Transverse colon (tissue), 4 donors: Measurements from ENCODE around the gene ARFGAP1.

Source experiments
- EP300 ChIP-seq: sonication (generic); formaldehyde crosslinking; IDR thresholded peaks from one replicate; pipeline ENCODE4 v1.6.1; 2017; ENCODE audit warnings: antibody characterized with exemption, low read depth
- POLR2A ChIP-seq: fragments of 450-650 bp; IDR thresholded peaks from one replicate; pipeline ENCODE4 v1.6.1; 2016; ENCODE audit warnings: antibody characterized with exemption, mild to moderate bottlenecking, moderate library complexity
- POLR2AphosphoS5 ChIP-seq, 3 donors: sonication (generic); formaldehyde crosslinking; IDR thresholded peaks; one replicate each; pipeline ENCODE4 v1.6.1; 2016; ENCODE audit warnings: antibody characterized with exemption in 3 of 3
- TF ChIP-seq, protein P1 (sequence below), 5 experiments: fragments of 200-600 bp in 3 of 5; fragments of 450-650 bp in 2 of 5; sonication (generic) in 3 of 5; IDR thresholded peaks; 1 replicate in 2 of 5; 2 replicates in 3 of 5; pipeline ENCODE4 v1.5.1; 2016 to 2017; ENCODE audit warnings: antibody characterized with exemption in 5 of 5, inconsistent platforms in 3 of 5, mild to moderate bottlenecking in 2 of 5, moderate library complexity in 1 of 5

DNA sequence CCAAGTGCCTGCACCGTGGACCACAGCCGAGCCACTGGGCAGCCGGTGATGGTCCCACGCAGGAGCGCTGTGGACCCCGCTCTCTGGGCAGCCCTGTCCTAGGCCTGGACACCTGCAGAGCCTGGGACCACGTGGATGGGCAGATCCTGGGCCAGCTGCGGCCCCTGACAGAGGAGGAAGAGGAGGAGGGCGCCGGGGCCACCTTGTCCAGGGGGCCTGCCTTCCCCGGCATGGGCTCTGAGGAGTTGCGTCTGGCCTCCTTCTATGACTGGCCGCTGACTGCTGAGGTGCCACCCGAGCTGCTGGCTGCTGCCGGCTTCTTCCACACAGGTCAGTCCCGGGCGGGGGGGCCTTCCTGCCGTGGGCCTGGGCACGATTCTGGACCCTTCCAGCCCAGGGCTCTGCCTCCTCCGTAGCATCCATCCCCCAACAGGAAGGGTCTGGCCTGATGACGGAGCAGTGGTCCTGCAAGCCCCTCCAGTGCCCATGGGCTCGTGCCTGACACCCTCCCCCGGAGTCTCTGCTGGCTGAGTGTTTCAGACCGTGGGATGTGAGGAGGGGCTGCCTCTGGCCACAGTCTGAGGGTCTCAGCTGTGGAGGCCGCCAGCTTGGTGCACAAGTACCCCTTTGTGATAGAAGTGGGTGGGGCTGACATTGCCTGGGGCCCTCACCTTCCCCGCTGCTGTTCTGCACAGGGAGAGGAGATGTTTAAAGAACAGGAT is 36.3 kb upstream of the ARFGAP1 start:
- TF ChIP-seq, protein P1, sequence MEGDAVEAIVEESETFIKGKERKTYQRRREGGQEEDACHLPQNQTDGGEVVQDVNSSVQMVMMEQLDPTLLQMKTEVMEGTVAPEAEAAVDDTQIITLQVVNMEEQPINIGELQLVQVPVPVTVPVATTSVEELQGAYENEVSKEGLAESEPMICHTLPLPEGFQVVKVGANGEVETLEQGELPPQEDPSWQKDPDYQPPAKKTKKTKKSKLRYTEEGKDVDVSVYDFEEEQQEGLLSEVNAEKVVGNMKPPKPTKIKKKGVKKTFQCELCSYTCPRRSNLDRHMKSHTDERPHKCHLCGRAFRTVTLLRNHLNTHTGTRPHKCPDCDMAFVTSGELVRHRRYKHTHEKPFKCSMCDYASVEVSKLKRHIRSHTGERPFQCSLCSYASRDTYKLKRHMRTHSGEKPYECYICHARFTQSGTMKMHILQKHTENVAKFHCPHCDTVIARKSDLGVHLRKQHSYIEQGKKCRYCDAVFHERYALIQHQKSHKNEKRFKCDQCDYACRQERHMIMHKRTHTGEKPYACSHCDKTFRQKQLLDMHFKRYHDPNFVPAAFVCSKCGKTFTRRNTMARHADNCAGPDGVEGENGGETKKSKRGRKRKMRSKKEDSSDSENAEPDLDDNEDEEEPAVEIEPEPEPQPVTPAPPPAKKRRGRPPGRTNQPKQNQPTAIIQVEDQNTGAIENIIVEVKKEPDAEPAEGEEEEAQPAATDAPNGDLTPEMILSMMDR (IDR thresholded peaks at IDR 0.05), result no peak
- no peak for TF ChIP-seq POLR2A
- TF ChIP-seq POLR2AphosphoS5 (IDR thresholded peaks at IDR 0.05), result no peak
- TF ChIP-seq EP300, result no peak
